OCI-LY3 (cell line): Measurements from ENCODE around the gene SPPL2B.

Experiments
- H2AFZ ChIP-seq: fragments of 200-600, 300-600 bp; shearing (Covaris generic); 2 replicates; pipeline ENCODE4 v1.6.0; 2014; ENCODE audit warnings: antibody characterized with exemption, low read depth, low read length
- H3K27ac ChIP-seq: fragments of 200-600, 300-600 bp; sonication (generic); 2 replicates; pipeline ENCODE4 v1.5.1; 2014; ENCODE audit warnings: mild to moderate bottlenecking, low read length, moderate library complexity, mixed read lengths
- H3K27me3 ChIP-seq: fragments of 200-600, 300-600 bp; sonication (generic); 2 replicates; pipeline ENCODE4 v1.6.1; 2014; ENCODE audit warnings: low read depth, low read length, mixed read lengths
- H3K36me3 ChIP-seq: fragments of 200-600, 300-600 bp; sonication (generic); replicated peaks from 2 replicates; pipeline ENCODE3; 2014; ENCODE audit warnings: low read depth, low read length, mixed read lengths
- H3K4me1 ChIP-seq: fragments of 300-600, 200-600 bp; sonication (generic); 2 replicates; pipeline ENCODE4 v1.6.1; 2014; ENCODE audit warnings: low read length, mixed read lengths
- H3K4me2 ChIP-seq: fragments of 200-600, 300-600 bp; sonication (generic); 2 replicates; pipeline ENCODE4 v1.6.1; 2014; ENCODE audit warnings: low read length, mixed read lengths
- H3K4me3 ChIP-seq: fragments of 300-600, 200-600 bp; sonication (generic); 2 replicates; pipeline ENCODE4 v1.5.1; 2014; ENCODE audit warnings: antibody characterized with exemption, mild to moderate bottlenecking, low read length, moderate library complexity
- H3K79me2 ChIP-seq: fragments of 300-600, 200-600 bp; shearing (Covaris generic); 2 replicates; pipeline ENCODE4 v1.6.1; 2014; ENCODE audit warnings: mild to moderate bottlenecking, low read length, mixed read lengths
- H3K9ac ChIP-seq: fragments of 300-600, 200-600 bp; shearing (Covaris generic); 2 replicates; pipeline ENCODE4 v1.6.0; 2014; ENCODE audit warnings: mild to moderate bottlenecking, low read length, moderate library complexity
- H3K9me3 ChIP-seq: fragments of 200-600, 300-600 bp; shearing (Covaris generic); 2 replicates; pipeline ENCODE4 v1.6.1; 2014; ENCODE audit warnings: low read length, mixed read lengths; ENCODE audit not compliant: insufficient read depth
- H4K20me1 ChIP-seq: fragments of 200-600, 300-600 bp; sonication (generic); 2 replicates; pipeline ENCODE4 v1.6.1; 2016; ENCODE audit warnings: low read length, mixed read lengths; ENCODE audit not compliant: insufficient read depth
- CTCF ChIP-seq: fragments of 200-600, 300-600 bp; sonication (generic); IDR thresholded peaks from 2 replicates; pipeline ENCODE4 v1.5.1; 2014; ENCODE audit warnings: antibody characterized with exemption, low read length, low read depth
- EZH2phosphoT487 ChIP-seq: fragments of 200-600 bp; shearing (Covaris generic); IDR thresholded peaks from 2 replicates; pipeline ENCODE4 v1.6.1; 2018; ENCODE audit warnings: antibody characterized with exemption, mixed run types, low read depth

SPPL2B gene

GRCh38 chr19:2327773-2328400 lies 597 bp upstream of the SPPL2B start:
- Histone ChIP-seq H3K4me3 (peak overlapping the region; percentile 90), H2AFZ (no peak overlapping the region), H3K4me1 (peaks cover 32% of the 10 kb centered on the region), H3K27me3 (no peaks in the 10 kb centered on the region), H3K36me3 (peaks cover 25% of the 10 kb centered on the region), H3K9ac (peak overlapping the region; percentile 88), H4K20me1 (peaks cover 12% of the 10 kb centered on the region), H3K79me2 (peaks cover 81% of the 10 kb centered on the region), H3K4me2 (peak overlapping the region; percentile 81), H3K9me3 (no peaks in the 10 kb centered on the region), H3K27ac (peak overlapping the region; percentile 51)
- TF ChIP-seq CTCF (no peak), EZH2phosphoT487 (no peak)

GRCh38 chr19:2329149-2329478 lies 630 bp downstream of the SPPL2B start:
- Histone ChIP-seq H3K79me2 (peaks cover 93% of the 10 kb centered on the region), H2AFZ (no peak overlapping the region), H3K36me3 (peaks cover 20% of the 10 kb centered on the region), H4K20me1 (peaks cover 19% of the 10 kb centered on the region), H3K4me2 (peak overlapping the region; percentile 82), H3K4me3 (peak overlapping the region; percentile 90), H3K4me1 (peaks cover 32% of the 10 kb centered on the region), H3K9ac (peak overlapping the region; percentile 88), H3K27ac (peak overlapping the region; percentile 29; the same call in 1 of the 2 replicates), H3K27me3 (no peaks in the 10 kb centered on the region), H3K9me3 (no peaks in the 10 kb centered on the region)
- no peak for TF ChIP-seq CTCF
- no peak for TF ChIP-seq EZH2phosphoT487

DNA sequence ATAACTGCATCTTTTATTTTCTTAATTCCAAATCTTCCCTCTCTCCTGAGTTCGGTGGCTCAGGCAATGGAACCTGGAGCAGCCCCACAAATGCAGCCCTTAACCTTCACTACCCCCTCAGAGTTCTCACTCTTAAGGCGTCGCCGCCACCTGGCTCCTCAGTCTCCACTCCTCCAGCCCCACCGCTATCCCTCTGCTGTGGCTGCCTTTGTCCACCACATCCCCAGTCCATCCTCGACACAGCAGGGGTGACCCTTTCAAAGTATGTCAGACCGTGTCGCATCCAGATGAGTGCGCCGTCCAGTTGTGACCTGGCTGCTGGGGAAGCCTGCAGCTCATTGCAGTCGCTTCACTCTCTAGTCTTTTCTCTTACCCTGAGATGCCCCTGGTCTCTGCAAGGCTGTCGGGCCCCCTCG lies 1.0 kb downstream of the SPPL2B start:
- H3K79me2 ChIP-seq = peaks cover 96% of the 10 kb centered on the region
- peak overlapping the region; percentile 88 for H3K9ac ChIP-seq

GRCh38 chr19:2330255-2330631 lies 1.8 kb downstream of the SPPL2B start:
- no peaks in the 10 kb centered on the region for H3K9me3 ChIP-seq
- peaks cover 20% of the 10 kb centered on the region for H3K36me3 ChIP-seq
- no peak overlapping the region for H3K9ac ChIP-seq
- TF ChIP-seq EZH2phosphoT487 = no peak
- TF ChIP-seq CTCF = no peak
- no peaks in the 10 kb centered on the region for H3K27me3 ChIP-seq
- no peak overlapping the region for H3K4me3 ChIP-seq
- H4K20me1 ChIP-seq = peaks cover 19% of the 10 kb centered on the region
- H3K4me2 ChIP-seq = no peak overlapping the region
- peaks cover 32% of the 10 kb centered on the region for H3K4me1 ChIP-seq
- peaks cover 93% of the 10 kb centered on the region for H3K79me2 ChIP-seq
- H3K27ac ChIP-seq = no peak overlapping the region
- no peak overlapping the region for H2AFZ ChIP-seq

More for the DNA sequence above, 1.0 kb downstream of the SPPL2B start:
- Histone ChIP-seq H3K27ac (no peak overlapping the region), H3K9me3 (no peaks in the 10 kb centered on the region), H3K36me3 (peaks cover 20% of the 10 kb centered on the region), H3K27me3 (no peaks in the 10 kb centered on the region), H2AFZ (no peak overlapping the region), H3K4me1 (peaks cover 32% of the 10 kb centered on the region), H3K4me2 (peak overlapping the region; percentile 82), H3K4me3 (peak overlapping the region; percentile 90), H4K20me1 (peaks cover 19% of the 10 kb centered on the region)
- TF ChIP-seq EZH2phosphoT487 = no peak
